Heart right ventricle (tissue), 16 donors: ENCODE results near the gene SLC16A10. TPM values are rescaled to one million over a fixed set of nuclear protein-coding genes. Genes with fewer than 3 reads are reported as not detected.
A peak's percentile ranks its signal among the peaks of the same experiment; 100 is the strongest.

Experiments
- ATAC-seq, 8 donors: fragments of 200-7000 bp; cut with Tn5 transposase; one replicate each; pipeline ENCODE4 v1.9.1; 2020; ENCODE audit warnings: mild to moderate bottlenecking in 8 of 8, moderate library complexity in 8 of 8, moderate number of reproducible peaks in 1 of 8
- DNase-seq, 2 donors: peaks; one replicate each; pipeline ENCODE4 v3.0.0-alpha.2; 2020
- H3K27ac ChIP-seq, 10 donors: fragments of 200-600 bp; sonication (generic) in 2 of 10; one replicate each; pipeline versions ENCODE4 v1.5.0 to v1.8.0; 2020 to 2022; ENCODE audit warnings: mild to moderate bottlenecking in 3 of 10
- H3K27me3 ChIP-seq, 7 donors: fragments of 200-600 bp; one replicate each; pipeline ENCODE4 v1.8.0; 2021 to 2022; ENCODE audit warnings: mild to moderate bottlenecking in 2 of 7
- H3K36me3 ChIP-seq, 9 donors: fragments of 200-600 bp; sonication (generic) in 1 of 9; one replicate each; pipeline versions ENCODE4 v1.5.0 to v1.8.0; 2020 to 2022; ENCODE audit warnings: mild to moderate bottlenecking in 2 of 9
- H3K4me1 ChIP-seq, 9 donors: fragments of 200-600 bp; sonication (generic) in 1 of 9; one replicate each; pipeline versions ENCODE4 v1.5.0 to v1.8.0; 2020 to 2022; ENCODE audit warnings: mild to moderate bottlenecking in 4 of 9
- H3K4me3 ChIP-seq, 10 donors: fragments of 200-600 bp; sonication (generic) in 2 of 10; one replicate each; pipeline versions ENCODE4 v1.5.0 to v1.8.0; 2020 to 2022; ENCODE audit warnings: mild to moderate bottlenecking in 7 of 10, moderate library complexity in 2 of 10
- H3K9me3 ChIP-seq, 11 donors: fragments of 200-600 bp in 10 of 11; sonication (generic) in 2 of 11; one replicate each; pipeline versions ENCODE4 v1.5.0 to v1.8.0; 2013 to 2022; ENCODE audit warnings: mild to moderate bottlenecking in 2 of 11, control low read depth in 1 of 11, moderate library complexity in 1 of 11
- WGBS, 2 donors: extraction: QIAGEN DNeasy Blood & Tissue Kit; methylation state at CpG; one replicate each; pipeline ENCODE4 v1.1.7; 2013; ENCODE audit warnings: inconsistent platforms in 1 of 2; 5-methylcytosine and 5-hydroxymethylcytosine counted together
- intact Hi-C, 10 donors: fragments of 100-400 bp; cut with DNase I; formaldehyde crosslinking; loops; one replicate each; pipeline versions ENCODE4 v1.11.1 to v1.14.2; 2022
- polyA plus RNA-seq, 2 donors: library from polyadenylated mRNA; stranded (reverse); fragments of 200-250 nt; gene quantifications; one replicate each; pipeline ENCODE4 v1.2.3, GENCODE V29; 2013
- total RNA-seq, 10 donors: library from RNA; stranded (reverse); fragmentation: NEBNext Ultra II Directional in 3 of 10; extraction: Animal tissue kit (Norgen Biotek cat#: 25700) in 3 of 10; gene quantifications; one replicate each; pipeline versions ENCODE4 v1.2.1 to v1.2.4, GENCODE V29; 2021 to 2023
- TF ChIP-seq, protein P1 (sequence below), 9 donors: fragments of 200-600 bp; sonication (generic) in 2 of 9; IDR thresholded peaks; one replicate each; pipeline versions ENCODE4 v1.5.0 to v1.8.0; 2021 to 2022; ENCODE audit warnings: antibody characterized with exemption in 9 of 9, mild to moderate bottlenecking in 5 of 9, moderate library complexity in 1 of 9
- donor health status: Arrhythmogenic right ventricular cardiomyopathy.
- donor health status: ischemic (EF 13 %, LVEDD 7.1; RV severe dilation, severe dysfunction).
- donor health status: healthy with polysubstance abuse.
- donor health status: DM: no; HTN: yes; CAD: no.
- donor health status: DM: no; HTN: no; CAD: no.
- donor health status: ischemic (EF 25% LVEDD 6.9; RV normal size, moderate dysfunction).
- donor health status: ischemic (EF 25% LVEDD 5.7; RV mildly dilated, moderate dysfunction).
- donor health status: healthy.
- donor health status: DM: yes; HTN: yes; CAD: no.
- donor health status: Ischemic cardiomyopathy.
- donor health status: ischemic (EF 35%, LVEDD 5.7; RV mildly dilated, moderate dysfunction).
- donor health status: nonischemic (EF 11% LVEDD 7.7; RV severe dilation, severe dysfunction).
- donor health status: DM: yes; HTN: yes; CAD: no.
- donor health status: PGD.
- donor health status: ischemic (EF 29% LVEDD 5.4; RV normal size, mild dysfunction).
- donor health status: nonischemic (EF 23%, LVEDD 6.1; RV moderate dilation, normal function).

Gene SLC16A10
- total and polyA plus RNA-seq, 12 donors, result 1.4 to 8.1 (median 5.7) TPM

GRCh38 chr6:111110036-111110435 lies 22.7 kb downstream of the SLC16A10 start:
- H3K4me3 ChIP-seq, result no peak overlapping the region
- TF ChIP-seq, protein P1, sequence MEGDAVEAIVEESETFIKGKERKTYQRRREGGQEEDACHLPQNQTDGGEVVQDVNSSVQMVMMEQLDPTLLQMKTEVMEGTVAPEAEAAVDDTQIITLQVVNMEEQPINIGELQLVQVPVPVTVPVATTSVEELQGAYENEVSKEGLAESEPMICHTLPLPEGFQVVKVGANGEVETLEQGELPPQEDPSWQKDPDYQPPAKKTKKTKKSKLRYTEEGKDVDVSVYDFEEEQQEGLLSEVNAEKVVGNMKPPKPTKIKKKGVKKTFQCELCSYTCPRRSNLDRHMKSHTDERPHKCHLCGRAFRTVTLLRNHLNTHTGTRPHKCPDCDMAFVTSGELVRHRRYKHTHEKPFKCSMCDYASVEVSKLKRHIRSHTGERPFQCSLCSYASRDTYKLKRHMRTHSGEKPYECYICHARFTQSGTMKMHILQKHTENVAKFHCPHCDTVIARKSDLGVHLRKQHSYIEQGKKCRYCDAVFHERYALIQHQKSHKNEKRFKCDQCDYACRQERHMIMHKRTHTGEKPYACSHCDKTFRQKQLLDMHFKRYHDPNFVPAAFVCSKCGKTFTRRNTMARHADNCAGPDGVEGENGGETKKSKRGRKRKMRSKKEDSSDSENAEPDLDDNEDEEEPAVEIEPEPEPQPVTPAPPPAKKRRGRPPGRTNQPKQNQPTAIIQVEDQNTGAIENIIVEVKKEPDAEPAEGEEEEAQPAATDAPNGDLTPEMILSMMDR (IDR thresholded peaks at IDR 0.05), result no peak
- peaks cover 0 to 27% (median 13%) of the 10 kb centered on the region in 9 donors for H3K4me1 ChIP-seq
- intact Hi-C loops, result no loop called here
- H3K9me3 ChIP-seq, result peaks cover 0 to 17% (median 8%) of the 10 kb centered on the region in 11 donors
- DNase-seq, result no peak
- WGBS, 2 donors, result 48 to 66% methylated on average over 3 of the region's 3 CpGs
- ATAC-seq, result no peak
- no peaks in the 10 kb centered on the region for H3K36me3 ChIP-seq
- H3K27ac ChIP-seq, result no peak overlapping the region
- no peaks in the 10 kb centered on the region for H3K27me3 ChIP-seq

GRCh38 chr6:111113336-111114086 lies 26.2 kb downstream of the SLC16A10 start:
- TF ChIP-seq, protein P1 (IDR thresholded peaks at IDR 0.05), result no peak
- intact Hi-C loops, result no loop called here

GRCh38 chr6:111114087-111114443 lies 26.8 kb downstream of the SLC16A10 start:
- Histone ChIP-seq H3K27ac (peak overlapping the region in 7 of 10 donors; percentile 46 to 86 (median 56)), H3K36me3 (no peaks in the 10 kb centered on the region), H3K27me3 (no peaks in the 10 kb centered on the region), H3K9me3 (no peaks in the 10 kb centered on the region), H3K4me3 (no peak overlapping the region), H3K4me1 (peaks cover 0 to 31% (median 14%) of the 10 kb centered on the region in 9 donors)
- ATAC-seq, result peak in 4 of 8 donors; percentile 20 to 38 (median 28)
- 33 to 40% methylated on average over 2 of the region's 2 CpGs for WGBS, 2 donors
- TF ChIP-seq, protein P1 (IDR thresholded peaks at IDR 0.05), result no peak
- intact Hi-C loops, result no loop called here
- no peak for DNase-seq

More at GRCh38 chr6:111113336-111114086, 26.2 kb downstream of the SLC16A10 start:
- Histone ChIP-seq H3K4me3 (no peak overlapping the region), H3K27ac (peak overlapping the region in 8 of 10 donors; percentile 2 to 86 (median 53)), H3K9me3 (no peaks in the 10 kb centered on the region), H3K27me3 (no peaks in the 10 kb centered on the region), H3K4me1 (peaks cover 0 to 27% (median 13%) of the 10 kb centered on the region in 9 donors), H3K36me3 (no peaks in the 10 kb centered on the region)
- 35 to 39% methylated on average over 7 of the region's 7 CpGs for WGBS, 2 donors
- ATAC-seq (peak; percentile 42 to 98 (median 82)), DNase-seq (peak; percentile 16 to 48)

DNA sequence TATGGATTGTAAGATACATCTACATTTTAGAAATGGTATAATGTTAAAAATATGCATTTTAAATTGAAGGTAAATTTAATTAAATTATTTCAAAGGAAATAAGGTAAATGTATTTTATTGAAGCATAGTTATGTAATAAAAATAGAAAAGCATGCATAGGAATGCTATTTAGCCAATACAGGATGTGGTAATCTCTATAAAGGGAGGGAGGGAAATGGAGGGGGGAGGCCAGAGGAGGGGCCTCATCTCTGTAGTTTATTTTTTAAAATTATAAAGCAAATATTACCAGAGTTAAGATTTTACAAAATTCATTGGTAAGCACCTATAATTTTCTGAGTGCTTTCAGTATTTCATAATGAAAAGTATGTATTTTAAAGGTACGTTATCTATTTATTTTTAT lies 27.2 kb downstream of the SLC16A10 start:
- Histone ChIP-seq H3K4me1 (peaks cover 0 to 35% (median 14%) of the 10 kb centered on the region in 9 donors), H3K36me3 (no peaks in the 10 kb centered on the region), H3K27me3 (no peaks in the 10 kb centered on the region), H3K4me3 (no peak overlapping the region), H3K27ac (peak overlapping the region in 4 of 10 donors; percentile 56 to 86 (median 75)), H3K9me3 (peaks cover 0 to 3% (median 0%) of the 10 kb centered on the region in 11 donors)
- DNase-seq (no peak), ATAC-seq (no peak)
- TF ChIP-seq, protein P1 (IDR thresholded peaks at IDR 0.05), result no peak
- 51 to 69% methylated on average over 1 of the region's 1 CpG for WGBS, 2 donors
- intact Hi-C loops, result no loop called here
